Smooth muscle cell (in vitro differentiated cells): ENCODE measurements around the gene STK11. TPM values are rescaled to one million over a fixed set of nuclear protein-coding genes. Genes with fewer than 3 reads are reported as not detected.

Experiments used
- DNase-seq: peaks from one replicate; lab custom pipeline; 2025; ENCODE audit not compliant: unreplicated experiment; lab: John Stamatoyannopoulos, UW
- H2AFZ ChIP-seq: fragments of 200-600 bp; sonication (generic); 2 replicates; pipeline ENCODE4 v1.6.0; 2016; ENCODE audit warnings: antibody characterized with exemption, low read depth, mild to moderate bottlenecking
- H3F3A ChIP-seq: fragments of 200-600 bp; sonication (generic); 2 replicates; pipeline ENCODE4 v1.6.0; 2017; ENCODE audit warnings: antibody characterized with exemption, low read depth
- H3K27ac ChIP-seq: fragments of 200-600 bp; sonication (generic); 2 replicates; pipeline ENCODE4 v1.5.1; 2016; ENCODE audit warnings: low read depth, mild to moderate bottlenecking
- H3K27me3 ChIP-seq: fragments of 200-600 bp; sonication (generic); 2 replicates; pipeline ENCODE4 v1.6.1; 2016; ENCODE audit warnings: low read depth, mild to moderate bottlenecking
- H3K36me3 ChIP-seq: fragments of 200-600 bp; sonication (generic); 2 replicates; pipeline ENCODE4 v1.5.1; 2016; ENCODE audit warnings: low read depth
- H3K4me1 ChIP-seq: fragments of 200-600 bp; sonication (generic); 2 replicates; pipeline ENCODE4 v1.5.1; 2016; ENCODE audit warnings: low read depth
- H3K4me2 ChIP-seq: fragments of 200-600 bp; sonication (generic); 2 replicates; pipeline ENCODE4 v1.6.0; 2016; ENCODE audit warnings: mild to moderate bottlenecking
- H3K4me3 ChIP-seq: fragments of 200-600 bp; sonication (generic); 2 replicates; pipeline ENCODE4 v1.5.1; 2016; ENCODE audit warnings: mild to moderate bottlenecking
- H3K79me2 ChIP-seq: fragments of 200-600 bp; sonication (generic); 2 replicates; pipeline ENCODE4 v1.6.0; 2016; ENCODE audit warnings: low read depth, mild to moderate bottlenecking
- H3K9ac ChIP-seq: fragments of 200-600 bp; sonication (generic); 2 replicates; pipeline ENCODE4 v1.6.0; 2016; ENCODE audit warnings: low read depth
- H3K9me3 ChIP-seq: fragments of 200-600 bp; sonication (generic); replicated peaks from 2 replicates; pipeline ENCODE4 v1.5.1; 2016; ENCODE audit warnings: low read depth
- H4K20me1 ChIP-seq: fragments of 200-600 bp; sonication (generic); 2 replicates; pipeline ENCODE4 v1.6.0; 2016; ENCODE audit warnings: low read depth
- WGBS: methylation state at CpG from one replicate; pipeline ENCODE4 v1.1.7; 2016; ENCODE audit warnings: low lambda C conversion rate; 5-methylcytosine and 5-hydroxymethylcytosine counted together
- polyA plus RNA-seq: library from polyadenylated mRNA; unstranded; fragments of >200 nt; fragmentation: Nextera tagmentation; extraction: Ambion mirVana; gene quantifications from 2 replicates; pipeline ENCODE4 v1.2.1, GENCODE V29; 2016
- total RNA-seq: library from RNA; depleted of rRNA; stranded (reverse); fragments of >200 nt; gene quantifications from 2 replicates; pipeline ENCODE4 v1.2.3, GENCODE V29; 2014
- TF ChIP-seq, protein P1 (sequence below): fragments of 200-600 bp; sonication (generic); IDR thresholded peaks from 2 replicates; pipeline ENCODE4 v1.5.1; 2017; ENCODE audit warnings: borderline replicate concordance, mild to moderate bottlenecking, antibody characterized with exemption; ENCODE audit not compliant: insufficient read depth, poor library complexity, severe bottlenecking

Gene STK11
- total and polyA plus RNA-seq, 2 experiments from 2014 or later: 23.6 to 62.3 TPM

DNA sequence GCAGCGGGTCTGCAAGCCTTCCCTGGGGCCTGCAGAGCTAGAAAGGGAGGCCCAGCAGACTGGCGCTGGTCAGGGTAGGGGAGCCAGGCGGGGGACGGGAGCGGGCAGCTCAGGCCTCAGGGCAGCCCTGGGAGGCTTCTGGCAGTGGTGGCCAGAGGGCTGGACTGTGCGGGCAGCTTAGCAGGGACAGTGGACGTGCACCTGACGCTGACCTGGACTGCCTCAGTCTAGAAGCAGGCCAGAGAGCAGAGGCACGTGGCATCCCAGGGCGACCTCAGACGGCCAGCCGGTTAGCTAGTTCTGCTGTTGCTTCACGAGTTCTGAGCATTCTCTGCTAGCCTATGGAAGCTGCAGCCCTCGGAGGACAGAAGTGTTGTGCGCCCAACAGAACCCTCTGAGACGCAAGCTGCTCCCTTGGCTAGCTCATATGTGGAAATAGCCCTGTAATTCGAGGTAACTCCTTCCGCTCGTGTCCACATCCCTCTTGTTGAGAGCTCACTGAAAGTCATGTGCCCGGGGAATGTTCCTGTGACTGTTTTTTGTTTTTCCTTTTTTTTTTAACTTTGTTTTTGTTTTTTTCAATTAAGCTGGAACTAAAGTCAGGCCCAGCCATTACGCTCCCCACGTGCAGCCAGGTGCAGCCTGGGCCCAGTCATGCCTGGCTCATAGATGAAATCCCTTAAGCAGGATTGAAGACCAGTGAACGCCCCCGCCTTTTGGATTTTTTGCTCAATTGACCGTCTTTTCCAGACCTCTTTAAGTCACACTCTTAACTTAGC lies 67.9 kb downstream of the STK11 start:
- Histone ChIP-seq H3K36me3 (peaks cover 8% of the 10 kb centered on the region), H3K4me1 (peaks cover 41% of the 10 kb centered on the region), H2AFZ (no peak overlapping the region), H3K27me3 (no peaks in the 10 kb centered on the region), H3K4me2 (no peak overlapping the region), H3K9ac (no peak overlapping the region), H3K4me3 (no peak overlapping the region), H4K20me1 (peaks cover 48% of the 10 kb centered on the region), H3K9me3 (no peaks in the 10 kb centered on the region), H3F3A (peaks cover 52% of the 10 kb centered on the region), H3K79me2 (peaks cover 67% of the 10 kb centered on the region), H3K27ac (peak overlapping the region; percentile 96)
- TF ChIP-seq, protein P1, sequence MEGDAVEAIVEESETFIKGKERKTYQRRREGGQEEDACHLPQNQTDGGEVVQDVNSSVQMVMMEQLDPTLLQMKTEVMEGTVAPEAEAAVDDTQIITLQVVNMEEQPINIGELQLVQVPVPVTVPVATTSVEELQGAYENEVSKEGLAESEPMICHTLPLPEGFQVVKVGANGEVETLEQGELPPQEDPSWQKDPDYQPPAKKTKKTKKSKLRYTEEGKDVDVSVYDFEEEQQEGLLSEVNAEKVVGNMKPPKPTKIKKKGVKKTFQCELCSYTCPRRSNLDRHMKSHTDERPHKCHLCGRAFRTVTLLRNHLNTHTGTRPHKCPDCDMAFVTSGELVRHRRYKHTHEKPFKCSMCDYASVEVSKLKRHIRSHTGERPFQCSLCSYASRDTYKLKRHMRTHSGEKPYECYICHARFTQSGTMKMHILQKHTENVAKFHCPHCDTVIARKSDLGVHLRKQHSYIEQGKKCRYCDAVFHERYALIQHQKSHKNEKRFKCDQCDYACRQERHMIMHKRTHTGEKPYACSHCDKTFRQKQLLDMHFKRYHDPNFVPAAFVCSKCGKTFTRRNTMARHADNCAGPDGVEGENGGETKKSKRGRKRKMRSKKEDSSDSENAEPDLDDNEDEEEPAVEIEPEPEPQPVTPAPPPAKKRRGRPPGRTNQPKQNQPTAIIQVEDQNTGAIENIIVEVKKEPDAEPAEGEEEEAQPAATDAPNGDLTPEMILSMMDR: no peak
- 89% methylated on average over 25 of the region's 25 CpGs for WGBS
- no peak for DNase-seq

GRCh38 chr19:1274081-1274851 lies 68.7 kb downstream of the STK11 start:
- Histone ChIP-seq H3K27me3 (no peaks in the 10 kb centered on the region), H3K79me2 (peaks cover 67% of the 10 kb centered on the region), H3K9ac (peak overlapping the region; percentile 86), H4K20me1 (peaks cover 48% of the 10 kb centered on the region), H3K36me3 (peaks cover 8% of the 10 kb centered on the region), H3K9me3 (no peaks in the 10 kb centered on the region), H3K4me2 (peak overlapping the region; percentile 86), H3K4me1 (peaks cover 37% of the 10 kb centered on the region), H3K4me3 (peak overlapping the region; percentile 69), H3F3A (peaks cover 49% of the 10 kb centered on the region), H2AFZ (no peak overlapping the region), H3K27ac (peak overlapping the region; percentile 96)
- 86% methylated on average over 45 of the region's 46 CpGs for WGBS
- no peak for DNase-seq
- TF ChIP-seq, protein P1: no peak

GRCh38 chr19:1274852-1275259 lies 69.3 kb downstream of the STK11 start:
- Histone ChIP-seq H3K36me3 (peaks cover 8% of the 10 kb centered on the region), H3K79me2 (peaks cover 64% of the 10 kb centered on the region), H3K27me3 (no peaks in the 10 kb centered on the region), H3F3A (peaks cover 46% of the 10 kb centered on the region), H3K9ac (peak overlapping the region; percentile 86), H4K20me1 (peaks cover 49% of the 10 kb centered on the region), H2AFZ (no peak overlapping the region), H3K9me3 (no peaks in the 10 kb centered on the region), H3K27ac (peak overlapping the region; percentile 96), H3K4me1 (peaks cover 35% of the 10 kb centered on the region), H3K4me2 (peak overlapping the region; percentile 86), H3K4me3 (peak overlapping the region; percentile 69)
- DNase-seq: no peak
- WGBS: 48% methylated on average over 17 of the region's 44 CpGs
- TF ChIP-seq, protein P1: no peak
